Stimulated activated CD4-positive, alpha-beta T cell treated with anti-CD3 and anti-CD28 coated beads, Interleukin-2, amount 100 ng/mL, for 4 hours (primary cell): ENCODE data around the gene EPHB3.

Experiments
- DNase-seq: peaks from one replicate; pipeline ENCODE4 v3.0.0-alpha.2; 2020; ENCODE audit warnings: low read depth

Gene EPHB3

DNA sequence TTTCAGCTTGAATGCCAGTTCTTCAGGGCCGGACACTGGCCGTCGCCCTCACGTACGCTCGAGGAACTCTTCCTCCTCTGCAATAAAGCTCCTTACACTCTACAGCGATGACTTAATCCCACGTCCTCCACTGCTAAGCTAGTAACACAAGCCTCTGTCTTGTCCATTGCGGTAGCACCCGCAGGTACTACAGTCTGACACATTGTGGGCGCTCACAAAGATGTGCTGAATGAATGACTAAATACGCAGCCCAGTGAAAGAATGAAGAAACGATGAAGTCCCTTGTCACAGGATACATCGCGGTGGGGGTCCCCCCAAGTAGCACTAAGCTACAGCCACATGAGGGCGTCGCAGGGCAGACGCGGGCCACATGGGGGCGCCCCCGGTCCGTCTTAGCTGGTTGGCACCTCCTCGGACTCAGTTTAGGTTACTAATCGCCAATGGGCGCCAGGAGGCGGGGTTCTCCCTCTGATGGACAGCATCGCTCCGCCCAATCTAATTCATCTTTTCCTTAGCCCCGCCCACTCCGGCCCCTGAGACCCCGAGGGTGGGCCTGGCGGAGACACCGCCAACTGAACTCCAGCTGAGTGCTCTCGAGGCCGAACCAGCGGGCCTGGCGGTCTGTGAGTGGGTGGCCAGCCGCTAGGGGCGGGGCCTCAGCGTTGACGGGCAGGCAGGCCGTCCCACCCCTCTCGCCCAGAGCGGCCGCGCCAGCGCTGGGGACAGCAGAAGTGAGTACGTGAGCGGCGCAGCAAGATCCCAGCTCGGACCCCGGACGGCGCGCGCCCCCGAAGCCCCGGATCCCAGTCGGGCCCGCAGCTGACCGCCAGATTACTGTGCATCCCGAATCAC, at the start of gene EPHB3:
EPHB3 (plus strand) TSS at position 725 of the 852 bp plus-strand sequence. CDS start 451 bp downstream, outside the sequence.
- DNase-seq: peak; percentile 76

DNA sequence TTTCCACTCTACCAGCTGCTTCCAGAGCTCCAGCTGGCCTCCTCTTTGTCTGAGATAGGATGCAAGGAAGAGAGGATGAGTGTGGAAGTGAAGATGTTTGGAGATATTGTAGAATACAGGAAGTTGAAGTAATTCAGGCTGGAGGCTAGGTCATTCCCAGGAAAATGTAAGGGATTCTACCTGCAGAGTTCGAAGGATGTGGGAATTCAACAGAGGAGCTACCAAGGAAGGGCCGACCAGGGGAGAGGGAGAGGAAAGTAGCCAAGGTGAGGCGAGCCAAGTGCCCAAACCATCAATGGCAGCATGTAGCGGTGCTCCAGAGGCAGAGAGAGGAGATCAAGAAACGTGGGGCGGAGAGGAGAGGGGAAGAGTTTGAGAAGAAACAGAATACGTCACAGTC, 49.0 kb upstream of the EPHB3 start:
- no peak for DNase-seq

DNA sequence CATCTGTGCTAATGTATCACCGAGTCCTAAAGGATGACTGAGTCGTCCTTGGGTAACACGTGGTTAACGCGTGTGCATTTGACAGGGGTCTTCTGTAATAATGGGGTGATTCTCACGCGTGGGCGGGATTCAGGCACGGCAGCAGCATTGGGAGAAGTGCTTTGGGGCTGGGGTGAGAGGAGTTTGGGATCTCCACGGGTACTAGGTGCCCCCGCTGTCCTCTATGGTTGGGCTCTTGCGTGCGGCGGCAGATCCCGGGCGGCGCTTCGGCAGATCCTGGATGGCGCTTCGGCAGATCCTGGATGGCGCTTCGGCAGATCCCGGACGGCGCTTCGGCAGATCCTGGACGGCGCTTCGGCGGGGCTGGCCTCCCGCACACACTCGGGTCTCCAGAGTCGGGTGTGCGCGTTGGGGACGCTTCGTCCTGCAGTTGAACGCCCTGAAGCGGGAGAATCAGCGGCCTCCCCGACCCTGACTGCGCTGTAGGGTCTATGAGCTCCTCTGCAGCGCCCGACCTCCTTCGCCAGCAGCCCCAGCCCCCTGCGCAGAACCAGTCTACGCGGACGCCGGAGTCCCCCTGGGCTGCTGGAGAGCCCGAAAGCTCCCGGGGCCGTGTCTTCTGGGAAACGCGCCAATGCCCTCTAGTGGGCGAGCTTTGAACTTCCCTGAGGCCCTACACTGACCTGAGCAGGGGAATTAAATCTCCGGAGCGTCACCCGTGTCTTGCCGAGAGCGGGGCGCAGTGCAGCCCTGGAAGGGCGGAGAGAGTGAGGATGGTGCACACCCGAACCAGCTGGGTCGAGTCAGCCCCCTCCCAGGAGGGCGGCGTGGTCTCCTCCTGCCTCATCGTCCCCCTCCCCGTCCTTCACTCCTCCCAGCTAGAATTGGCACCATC, 48.1 kb upstream of the EPHB3 start:
- peak; percentile 75 for DNase-seq

DNA sequence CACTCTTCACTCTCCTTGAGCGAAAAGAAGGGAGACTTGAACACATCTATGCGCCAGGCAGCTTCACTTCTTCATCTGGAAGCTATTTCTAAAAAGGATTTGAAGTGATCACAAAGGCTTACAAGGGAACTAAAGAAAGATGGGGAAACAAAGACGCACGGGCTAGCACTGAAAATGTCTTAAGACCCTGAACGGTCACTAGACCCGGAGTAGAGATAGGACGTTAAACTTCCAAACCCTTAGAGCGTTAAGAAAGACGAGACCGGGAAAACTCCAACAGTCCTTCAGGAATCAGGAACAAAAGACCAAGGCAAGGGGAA, 47.5 kb upstream of the EPHB3 start:
- DNase-seq: no peak

DNA sequence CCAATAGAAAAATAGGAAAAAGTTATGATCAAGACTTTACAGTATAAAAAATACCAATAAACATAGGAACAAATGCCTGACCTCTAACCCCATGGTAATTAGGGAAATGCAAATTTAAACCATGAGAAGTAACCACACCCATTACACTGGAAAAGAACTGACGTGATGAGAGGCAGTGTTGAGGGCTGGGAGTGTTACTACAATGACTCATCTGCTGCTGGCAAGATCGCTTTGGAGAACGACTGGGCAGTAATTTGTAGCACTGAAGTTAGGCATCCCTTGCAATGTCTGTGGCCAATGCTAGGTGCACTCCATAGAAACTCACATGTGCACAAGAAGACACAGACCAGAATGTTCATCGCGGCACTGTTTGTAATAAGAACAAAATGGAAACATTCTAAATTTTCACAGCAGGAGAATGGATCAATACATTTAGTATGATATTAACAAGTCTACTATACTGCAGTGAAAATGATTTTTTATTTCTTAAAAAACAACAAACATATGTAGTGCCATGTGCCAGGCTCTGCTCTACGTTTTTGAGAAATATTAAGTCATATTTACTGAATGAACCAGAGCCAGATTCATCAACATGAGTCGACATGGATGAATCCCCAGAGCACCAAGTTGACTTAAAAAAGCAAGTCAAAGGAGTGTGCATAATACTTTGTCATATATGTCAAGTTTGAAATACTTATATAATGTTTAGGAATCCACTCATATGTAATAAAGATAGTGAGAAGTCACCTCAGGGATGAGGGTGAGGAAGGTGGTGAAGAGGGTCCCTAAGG, 37.6 kb upstream of the EPHB3 start:
- no peak for DNase-seq

DNA sequence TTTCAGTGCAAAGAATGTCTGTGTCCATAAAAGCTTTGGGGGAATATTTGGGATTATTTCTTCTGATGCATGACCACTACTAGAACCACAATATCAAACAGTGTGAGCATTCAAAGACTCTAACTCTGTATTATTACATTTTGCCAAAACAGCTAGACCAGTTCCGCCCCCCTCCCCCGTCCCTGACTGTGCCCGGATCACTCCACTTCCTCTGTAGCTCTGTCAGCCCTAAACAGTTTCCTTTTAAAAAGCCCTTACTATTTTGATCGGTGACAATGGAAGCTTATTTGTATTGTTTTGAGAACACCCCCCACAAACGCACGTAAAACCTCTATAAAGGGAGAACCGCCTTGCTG, 36.6 kb upstream of the EPHB3 start:
- no peak for DNase-seq

DNA sequence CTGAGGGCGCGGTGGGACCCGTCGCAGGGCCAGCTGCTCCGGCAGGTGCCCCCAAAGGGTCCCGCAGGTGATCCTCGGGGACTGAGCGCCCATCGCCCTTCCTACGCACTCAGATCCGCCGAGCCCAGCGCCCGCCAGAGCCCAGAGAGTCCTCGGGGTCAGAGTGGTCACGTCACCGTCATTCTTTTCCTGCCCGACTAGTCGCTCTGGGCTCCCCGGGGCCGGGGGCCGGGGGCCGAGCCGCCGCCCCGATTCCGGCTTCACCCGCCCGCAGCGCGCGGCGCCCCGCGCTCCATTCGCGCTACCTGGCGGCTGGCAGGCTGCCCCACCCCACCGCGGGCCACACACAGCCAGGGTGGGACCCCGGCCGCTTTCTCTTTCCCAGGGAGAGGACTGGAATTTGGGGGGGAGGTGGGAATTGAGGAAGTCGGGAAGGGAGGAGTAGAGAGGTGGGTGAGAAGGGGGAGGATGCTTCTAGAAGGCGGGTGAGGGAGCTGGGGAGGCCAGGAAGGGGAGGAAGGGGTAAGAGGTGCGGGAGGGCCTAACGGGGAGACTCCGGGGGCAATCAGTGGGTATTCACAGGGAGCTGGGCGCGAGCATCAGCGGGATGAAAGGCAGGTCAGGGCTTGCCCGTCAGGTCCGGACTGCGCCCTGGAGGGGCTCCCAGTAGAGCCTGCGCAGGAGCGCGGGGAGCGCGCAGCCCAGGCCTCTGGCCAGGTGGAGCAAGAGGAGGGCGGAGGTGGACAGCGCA, 36.1 kb upstream of the EPHB3 start:
- no peak for DNase-seq

DNA sequence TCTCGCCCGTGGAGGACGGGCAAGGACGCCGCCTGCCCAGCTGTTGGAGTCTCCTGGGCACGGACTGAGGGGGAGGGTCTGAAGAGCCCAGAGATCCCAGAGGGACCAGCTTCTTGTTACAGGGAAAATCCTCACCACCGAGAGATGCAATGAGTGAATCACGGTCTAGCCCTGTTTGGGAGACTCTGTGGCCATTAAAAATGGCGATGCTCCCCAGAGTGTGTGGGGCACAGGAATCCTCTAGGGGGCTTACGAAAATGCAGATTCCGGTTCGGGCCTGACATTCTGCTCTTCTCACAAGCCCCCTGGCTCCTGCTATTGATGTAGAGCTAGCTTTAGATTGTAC, 35.5 kb upstream of the EPHB3 start:
- DNase-seq: no peak

DNA sequence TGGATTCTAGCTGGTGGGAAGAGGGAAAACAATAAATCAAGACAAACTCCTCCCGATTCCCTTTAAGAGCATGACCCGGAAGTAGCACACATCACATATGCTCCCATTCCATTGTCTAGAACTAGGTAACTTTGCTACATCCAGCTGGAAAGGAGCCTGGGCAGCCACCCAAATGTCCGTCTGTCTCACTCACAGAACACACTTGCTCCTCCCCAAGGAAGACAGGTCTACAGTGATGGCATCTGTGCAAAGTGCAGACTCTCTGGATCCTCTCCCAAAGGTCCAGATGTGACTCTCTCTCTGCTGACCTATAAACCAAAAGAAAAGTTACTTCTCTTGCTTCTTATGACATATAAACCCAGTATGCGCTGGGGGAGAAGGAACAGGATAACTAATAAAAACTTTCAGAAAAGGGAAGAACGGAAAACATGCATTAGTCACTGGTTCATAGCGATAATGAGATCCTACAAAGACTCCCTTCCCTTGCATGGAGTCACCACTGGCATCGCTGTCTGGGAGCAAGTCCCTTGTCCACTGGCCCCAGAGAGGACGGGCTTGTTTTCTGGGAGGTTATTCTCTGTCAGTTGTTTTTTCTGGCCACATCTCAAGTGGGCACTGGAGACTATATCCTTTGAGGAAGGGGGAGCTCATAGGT, 29.8 kb upstream of the EPHB3 start:
- no peak for DNase-seq

DNA sequence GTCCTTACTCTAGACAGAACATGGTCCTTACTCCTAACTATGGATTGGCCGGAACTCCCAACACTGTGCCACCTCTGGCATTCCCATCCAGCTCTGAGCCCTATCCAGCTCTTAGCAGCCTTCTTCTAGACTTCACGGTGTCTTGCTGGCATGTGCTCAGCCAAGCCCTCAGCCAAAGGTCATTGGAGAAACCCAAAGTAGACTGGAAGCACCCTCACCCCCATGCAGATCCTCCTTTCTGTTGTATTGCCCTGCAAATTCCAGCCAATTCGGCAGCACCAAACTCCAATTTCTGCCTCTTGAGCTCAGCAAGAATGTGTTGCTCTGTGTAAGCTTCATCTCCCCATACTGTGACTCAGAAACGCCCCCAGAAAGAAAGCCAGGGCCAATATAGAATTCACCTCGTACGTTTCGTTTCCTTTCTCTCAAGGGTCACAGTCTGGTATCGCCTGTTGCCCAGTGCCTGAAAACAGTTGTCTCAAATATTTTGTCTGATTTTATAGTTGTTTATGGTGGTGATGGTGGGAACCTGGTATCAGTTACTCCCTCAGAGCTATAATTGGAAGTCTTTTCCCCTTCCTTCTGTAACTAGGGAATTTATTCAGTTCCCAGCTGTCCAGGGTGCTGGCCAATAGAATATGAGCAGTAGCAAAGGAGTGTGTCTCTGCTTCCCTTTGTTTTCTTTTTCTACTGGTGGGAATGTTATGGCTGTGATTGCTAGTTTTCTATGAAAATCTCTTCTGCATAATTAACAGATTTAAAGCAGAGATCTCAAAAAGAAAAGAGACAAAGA, 28.4 kb upstream of the EPHB3 start:
- no peak for DNase-seq

DNA sequence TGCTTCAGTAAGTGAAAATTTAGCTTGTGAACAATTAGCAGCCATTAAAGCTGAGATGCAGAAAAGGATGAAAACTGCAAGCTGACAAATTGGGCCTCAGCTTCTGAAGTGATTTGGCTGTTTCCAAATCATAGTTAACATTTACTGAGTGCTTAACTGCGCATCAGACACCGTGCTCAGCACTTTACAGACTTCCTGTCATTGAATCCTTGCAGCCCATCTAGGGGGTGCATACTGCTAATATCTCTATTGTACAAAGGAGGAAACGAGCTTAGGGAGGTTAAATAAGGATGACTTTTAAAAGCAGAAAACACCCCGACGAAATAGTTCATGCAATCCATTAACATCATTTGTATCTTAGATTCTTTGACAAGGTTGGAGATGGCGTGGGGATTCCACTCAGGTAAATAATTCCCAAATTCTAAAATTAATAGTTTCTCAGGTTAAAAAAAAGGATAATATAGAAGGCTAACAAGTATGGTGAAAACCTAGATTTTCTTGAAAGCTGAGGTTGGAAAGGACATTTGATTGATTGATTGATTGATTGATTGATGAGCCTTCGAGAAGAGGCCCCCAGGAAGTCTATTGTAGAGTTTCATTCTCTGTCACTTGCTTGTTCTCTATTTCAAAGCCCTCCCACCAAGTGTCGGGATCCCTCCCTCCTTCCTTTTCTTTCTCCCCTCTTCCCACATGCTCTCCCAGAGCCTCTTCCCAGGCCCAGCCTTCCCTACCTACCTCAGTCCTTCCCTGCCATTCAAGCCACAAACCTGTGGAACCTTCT, 23.5 kb upstream of the EPHB3 start:
- DNase-seq: no peak

DNA sequence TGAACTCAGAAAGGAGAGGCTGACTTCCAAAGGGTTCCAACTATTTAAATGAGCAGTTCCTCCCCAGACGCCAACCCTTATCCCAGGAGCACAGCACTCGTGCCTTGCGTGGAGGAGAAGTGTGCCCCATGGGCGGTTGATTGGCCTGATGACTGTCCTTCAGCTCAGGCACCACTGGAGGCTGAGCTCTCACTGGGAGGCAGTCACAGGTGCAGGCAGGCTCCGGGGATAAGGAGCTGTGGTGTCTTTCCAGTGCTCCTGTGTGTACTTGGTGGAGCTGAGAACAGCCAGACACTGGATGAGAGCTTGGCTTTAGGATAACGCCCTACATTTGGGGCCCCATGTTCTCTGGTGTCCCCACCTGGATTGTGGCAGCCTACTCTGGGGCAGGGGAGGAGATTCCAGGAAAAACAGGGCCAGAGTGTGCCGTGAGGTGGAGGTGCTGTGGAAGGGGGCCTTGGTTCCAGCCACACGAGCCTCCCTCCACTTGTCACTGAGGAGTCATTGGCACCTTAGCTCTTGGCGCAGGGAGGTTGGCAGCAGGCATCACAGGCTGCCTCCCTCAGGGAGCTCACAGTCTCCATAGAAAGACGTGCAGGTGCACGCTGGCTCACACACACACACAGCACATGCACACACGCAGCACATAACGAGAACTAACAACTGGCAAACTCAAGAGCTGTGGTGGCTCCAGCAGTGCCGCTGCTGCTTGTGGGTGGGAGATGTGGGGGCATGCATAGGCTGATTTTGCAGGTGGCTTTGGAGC, 22.7 kb upstream of the EPHB3 start:
- DNase-seq: no peak

DNA sequence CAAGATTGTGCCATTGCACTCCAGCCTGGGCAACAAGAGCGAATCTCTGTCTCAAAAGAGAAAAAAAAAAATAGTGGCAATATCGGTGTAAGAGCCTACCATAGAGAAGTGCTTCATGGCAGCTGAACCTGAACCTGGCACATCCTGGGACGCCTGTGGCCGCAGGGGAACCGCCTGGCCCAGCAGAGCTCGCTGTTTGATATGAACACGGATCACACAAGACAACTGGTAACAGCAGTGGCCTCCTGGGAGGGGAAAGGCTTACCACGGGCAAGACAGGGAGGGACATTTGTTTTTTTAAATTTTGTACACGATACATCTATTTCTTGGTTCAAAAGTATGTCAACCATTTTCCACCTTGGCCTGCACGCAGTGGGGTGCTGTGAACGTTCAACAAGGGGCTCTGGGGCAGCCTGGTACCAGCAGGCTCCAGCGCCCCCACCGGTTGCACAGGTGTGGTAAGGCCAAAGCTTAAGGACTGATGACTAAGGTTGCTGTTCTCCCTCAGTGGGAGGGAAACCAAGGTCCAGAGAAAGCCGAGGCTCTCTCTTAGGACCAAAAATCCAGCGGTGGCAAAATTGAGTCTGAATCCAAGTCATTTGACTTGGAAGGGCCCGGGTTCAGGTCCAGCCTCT, 21.7 kb upstream of the EPHB3 start:
- DNase-seq: no peak

DNA sequence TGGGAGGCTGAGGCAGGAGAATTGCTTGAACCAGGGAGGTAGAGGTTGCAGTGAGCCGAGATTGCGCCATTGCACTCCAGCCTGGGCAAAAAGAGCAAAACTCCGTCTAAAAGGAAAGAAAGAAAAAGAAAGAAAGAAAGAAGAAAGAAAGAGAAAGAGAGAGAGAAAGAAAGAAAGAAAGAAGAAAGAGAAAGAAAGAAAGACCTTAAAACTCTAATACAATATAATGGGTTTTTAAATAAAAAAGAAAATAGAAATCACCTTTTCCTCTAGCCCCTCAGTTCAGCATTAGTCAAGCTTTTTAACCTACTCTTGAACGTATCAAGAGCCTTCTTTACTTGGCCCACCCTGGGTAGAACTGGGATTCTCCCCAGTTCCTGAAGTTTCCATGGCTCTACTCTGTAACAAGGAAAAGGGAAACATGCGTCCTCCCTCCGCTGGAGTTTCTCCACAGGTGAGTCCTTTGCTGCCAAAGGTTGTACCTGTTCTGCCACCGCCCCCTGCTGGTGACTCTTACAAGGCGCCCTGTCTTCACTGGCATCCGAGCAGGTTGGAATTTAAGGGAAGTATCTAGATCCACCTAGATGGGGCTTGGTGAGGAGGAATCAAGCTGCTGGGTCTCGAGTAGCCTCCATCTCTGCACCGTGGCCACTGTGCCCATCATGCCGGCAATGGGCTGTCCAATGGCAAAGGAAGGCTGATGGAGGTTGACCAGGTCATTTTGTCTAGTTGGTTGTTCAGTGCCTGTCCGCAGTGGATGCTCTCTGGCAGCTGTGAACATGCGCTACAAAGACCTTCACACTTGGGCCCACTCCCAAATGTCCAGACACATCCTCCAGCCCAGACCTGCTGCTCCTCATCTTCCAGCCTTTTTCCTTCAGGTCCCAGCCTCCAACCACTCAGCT, 20.6 kb upstream of the EPHB3 start:
- peak; percentile 65 for DNase-seq

DNA sequence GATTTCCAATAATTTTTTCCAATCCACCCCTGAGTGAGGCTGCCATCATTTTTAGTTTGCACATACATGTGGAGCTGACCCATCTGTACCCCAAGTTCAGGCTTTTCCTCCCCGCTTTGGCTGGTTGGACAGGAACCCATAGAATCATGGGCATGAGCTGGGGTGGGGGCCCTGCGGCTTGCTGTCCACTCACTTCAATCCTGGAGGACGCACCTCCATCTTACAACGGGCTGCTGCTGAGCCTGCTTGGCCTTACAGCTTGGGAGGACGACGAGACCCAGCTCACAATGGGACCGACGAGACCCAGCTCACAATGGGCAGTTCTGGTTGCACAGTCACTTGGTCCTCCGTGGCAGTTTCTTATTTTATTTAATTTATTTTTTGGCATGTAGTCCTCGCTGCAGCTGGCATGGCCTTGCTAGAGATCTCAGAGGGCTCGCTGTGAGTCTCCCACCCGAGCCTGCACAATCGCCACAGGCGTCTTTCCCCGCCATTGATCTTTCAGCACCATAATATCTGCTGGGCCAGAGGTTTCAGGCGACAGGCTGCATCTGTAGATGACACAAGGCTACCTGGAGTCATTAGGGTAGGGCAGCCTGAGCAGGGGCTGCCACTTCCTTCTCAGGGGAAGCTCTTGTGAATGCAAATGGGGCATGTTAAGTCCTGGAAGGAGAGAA, 19.6 kb upstream of the EPHB3 start:
- DNase-seq: no peak

DNA sequence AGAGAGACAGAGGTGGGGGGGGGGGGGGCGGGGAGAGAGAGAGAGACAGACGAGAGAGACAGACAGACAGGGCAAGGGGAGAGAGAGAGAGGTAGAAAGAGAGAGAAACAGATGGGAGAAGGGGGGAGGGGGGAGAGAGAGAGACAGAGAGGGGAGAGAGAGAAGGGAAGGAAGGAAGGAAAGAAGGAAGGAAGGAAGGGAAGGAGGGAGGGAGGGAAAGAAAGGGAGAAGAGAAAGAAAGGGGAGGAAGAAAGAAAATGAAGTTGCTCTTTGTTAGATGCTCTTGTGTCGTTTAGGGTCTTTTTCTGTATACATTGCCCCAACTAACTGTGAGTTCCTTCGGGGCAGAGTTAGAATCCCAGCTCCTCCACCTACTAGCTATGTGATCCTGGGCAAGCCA, 19.0 kb upstream of the EPHB3 start:
- DNase-seq: no peak

DNA sequence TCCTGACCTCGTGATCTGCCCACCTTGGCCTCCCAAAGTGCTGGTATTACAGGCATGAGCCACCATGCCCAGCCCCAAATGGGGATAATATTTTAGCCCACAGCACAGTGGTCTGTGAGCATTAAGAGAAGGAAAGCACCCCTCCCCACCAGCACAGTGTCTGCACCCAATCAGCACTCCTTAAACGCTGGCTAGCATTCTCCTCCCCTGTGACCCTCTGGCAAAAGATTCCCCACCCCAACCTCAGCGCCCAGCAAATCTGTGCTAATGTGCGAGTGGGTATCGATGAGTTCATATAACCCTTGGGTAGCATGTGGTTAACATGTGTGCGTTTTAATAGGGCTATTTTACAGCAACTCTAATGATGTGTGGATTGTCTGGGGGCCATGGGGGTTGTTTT, 18.3 kb upstream of the EPHB3 start:
- DNase-seq: no peak
